ENCODE measurements around the gene NREP.

- TF ChIP-seq CTCF (conservative IDR thresholded peaks at IDR 0.05 in 1 of 2, IDR thresholded peaks at IDR 0.05 in 1 of 2; ENCODE audit: low read depth in 1 of 2, low read length in 2 of 2) (no peak), EZH2 (IDR thresholded peaks at IDR 0.05; ENCODE audit: low read length, missing control alignments) (no peak)
Observed at GRCh38 chr5:111699976-111700375, 57.0 kb downstream of the NREP start.
